CD14-positive monocyte (primary cell): Measurements from ENCODE around the gene ARFGEF2. TPM values are rescaled to one million over a fixed set of nuclear protein-coding genes. Genes with fewer than 3 reads are reported as not detected.
"Not testable (repeated sequence)": the region's sequence is repeated elsewhere in the genome, so short reads cannot be mapped to it uniquely, and the experiment has no call there.

Experiments used
- DNase-seq, 3 donors: peaks; one replicate each; pipeline ENCODE4 v3.0.0-alpha.2; 2011 to 2022
- H2AFZ ChIP-seq: 2 replicates; pipeline ENCODE4 v1.6.0; 2012; ENCODE audit warnings: mild to moderate bottlenecking, low read depth, low read length, inconsistent platforms; ENCODE audit not compliant: insufficient read depth, poor library complexity, severe bottlenecking
- H3K27ac ChIP-seq, 2 donors: 1 replicate in 1 of 2; 2 replicates in 1 of 2; pipeline ENCODE4 v1.5.1; 2012 to 2013; ENCODE audit warnings: low read length in 2 of 2, control low read depth in 1 of 2, inconsistent platforms in 1 of 2, low read depth in 1 of 2, mild to moderate bottlenecking in 1 of 2
- H3K27me3 ChIP-seq, 2 donors: one replicate each; pipeline versions ENCODE4 v1.6.0 to v1.6.1; 2011 to 2013; ENCODE audit warnings: low read length in 2 of 2; ENCODE audit not compliant: control insufficient read depth in 2 of 2, insufficient read depth in 2 of 2
- H3K36me3 ChIP-seq, 2 donors: replicated peaks in 1 of 2; 1 replicate in 1 of 2; 2 replicates in 1 of 2; pipeline versions ENCODE4 v1.5.1 to v1.6.1; 2012 to 2013; ENCODE audit warnings: low read length in 2 of 2, control low read depth in 1 of 2, inconsistent platforms in 1 of 2, mild to moderate bottlenecking in 1 of 2; ENCODE audit not compliant: insufficient read depth in 2 of 2, control insufficient read depth in 1 of 2
- H3K4me1 ChIP-seq, 2 donors: 1 replicate in 1 of 2; 2 replicates in 1 of 2; pipeline versions ENCODE4 v1.5.1 to v1.6.1; 2012 to 2013; ENCODE audit warnings: low read length in 2 of 2, control low read depth in 1 of 2, inconsistent platforms in 1 of 2, mild to moderate bottlenecking in 1 of 2, moderate library complexity in 1 of 2; ENCODE audit not compliant: insufficient read depth in 2 of 2, control insufficient read depth in 1 of 2
- H3K4me2 ChIP-seq: replicated peaks from 2 replicates; pipeline ENCODE3; 2012; ENCODE audit warnings: low read length, moderate library complexity, mild to moderate bottlenecking; ENCODE audit not compliant: poor library complexity, severe bottlenecking; ENCODE audit errors: extremely low read depth
- H3K4me3 ChIP-seq, 3 experiments: fragments of 200-600 bp in 1 of 3; sonication (generic) in 1 of 3; replicated peaks in 1 of 3; 1 replicate in 2 of 3; 2 replicates in 1 of 3; pipeline ENCODE4 v1.5.1; 2011 to 2013; ENCODE audit warnings: low read length in 3 of 3, mild to moderate bottlenecking in 3 of 3, control low read depth in 2 of 3, low read depth in 2 of 3, inconsistent platforms in 1 of 3, moderate library complexity in 1 of 3
- H3K79me2 ChIP-seq: 2 replicates; pipeline ENCODE4 v1.6.0; 2012; ENCODE audit warnings: mild to moderate bottlenecking, control low read depth, inconsistent platforms, low read length, moderate library complexity; ENCODE audit not compliant: insufficient read depth
- H3K9ac ChIP-seq: 2 replicates; pipeline ENCODE4 v1.6.0; 2017; ENCODE audit warnings: low read length, mild to moderate bottlenecking; ENCODE audit not compliant: insufficient read depth, poor library complexity, severe bottlenecking
- H3K9me3 ChIP-seq, 2 donors: replicated peaks in 1 of 2; 1 replicate in 1 of 2; 2 replicates in 1 of 2; pipeline versions ENCODE4 v1.5.1 to v1.6.1; 2012 to 2013; ENCODE audit warnings: low read length in 2 of 2, control low read depth in 1 of 2; ENCODE audit not compliant: control insufficient read depth in 1 of 2, insufficient read depth in 1 of 2
- H4K20me1 ChIP-seq: 2 replicates; pipeline ENCODE4 v1.6.0; 2012; ENCODE audit warnings: mild to moderate bottlenecking, low read length, control low read depth, moderate library complexity; ENCODE audit not compliant: insufficient read depth
- H3K27ac Mint-ChIP-seq, 7 donors: one replicate each; pipeline ENCODE4 v1.8.0; 2020; ENCODE audit warnings: mild to moderate bottlenecking in 7 of 7, mixed read lengths in 7 of 7, moderate library complexity in 6 of 7, inconsistent platforms in 2 of 7
- H3K27me3 Mint-ChIP-seq, 3 donors: one replicate each; pipeline ENCODE4 v1.8.0; 2021 to 2022; ENCODE audit warnings: low read depth in 3 of 3, mild to moderate bottlenecking in 3 of 3, mixed read lengths in 3 of 3, moderate library complexity in 3 of 3, inconsistent platforms in 1 of 3
- H3K36me3 Mint-ChIP-seq, 2 donors: one replicate each; pipeline ENCODE4 v1.8.0; 2020; ENCODE audit warnings: mixed read lengths in 2 of 2, inconsistent platforms in 1 of 2, mild to moderate bottlenecking in 1 of 2
- H3K4me1 Mint-ChIP-seq: one replicate; pipeline ENCODE4 v1.8.0; 2020; ENCODE audit warnings: mild to moderate bottlenecking, mixed read lengths
- H3K4me3 Mint-ChIP-seq, 2 donors: one replicate each; pipeline ENCODE4 v1.8.0; 2020; ENCODE audit warnings: mild to moderate bottlenecking in 2 of 2, mixed read lengths in 2 of 2, moderate library complexity in 1 of 2
- H3K9me3 Mint-ChIP-seq, 7 donors: one replicate each; pipeline ENCODE4 v1.8.0; 2020 to 2022; ENCODE audit warnings: mixed read lengths in 7 of 7, mild to moderate bottlenecking in 6 of 7, moderate library complexity in 6 of 7, inconsistent platforms in 2 of 7
- CTCF ChIP-seq: fragments of 200-600 bp; IDR thresholded peaks from one replicate; pipeline ENCODE4 v1.8.0; 2022; ENCODE audit warnings: antibody characterized with exemption, mild to moderate bottlenecking
- WGBS: methylation state at CpG from one replicate; pipeline ENCODE4 v1.1.5; 2013; ENCODE audit warnings: missing lambda C conversion rate; ENCODE audit not compliant: insufficient coverage; 5-methylcytosine and 5-hydroxymethylcytosine counted together
- intact Hi-C, 2 donors: fragments of 100-400 bp; cut with micrococcal nuclease; formaldehyde crosslinking; loops; one replicate each; pipeline versions ENCODE4 v1.15.0 to v1.15.1; 2023
- polyA plus RNA-seq, 3 donors: library from polyadenylated mRNA; depleted of rRNA in 1 of 3; unstranded in 2 of 3; stranded (reverse) in 1 of 3; fragments of 300-500 nt in 2 of 3; fragments of >200 nt in 1 of 3; fragmentation: Illumina TruSeq in 2 of 3; gene quantifications; 1 replicate in 2 of 3; 2 replicates in 1 of 3; pipeline ENCODE4 v1.2.3, GENCODE V29; 2012 to 2021
- small RNA-seq: library from RNA; depleted of rRNA; stranded (forward); fragments of <200 nt; gene quantifications from one replicate; pipeline ENCODE3, GENCODE V24; 2012; ENCODE audit warnings: low read depth; ENCODE audit not compliant: insufficient read length

ARFGEF2 gene
- polyA plus RNA-seq, 3 donors, result 4.6 to 10.9 (median 5.5) TPM

GRCh38 chr20:49078310-49078709, 156.8 kb downstream of the ARFGEF2 start:
- Histone ChIP-seq H3K4me2 (no peak overlapping the region), H3K4me1 (no peaks in the 10 kb centered on the region), H2AFZ (no peak overlapping the region), H3K27me3 (no peaks in the 10 kb centered on the region), H3K79me2 (no peaks in the 10 kb centered on the region), H3K9me3 (no peaks in the 10 kb centered on the region), H3K36me3 (peaks cover 89 to 99% of the 10 kb centered on the region in 2 donors), H3K27ac (no peak overlapping the region), H4K20me1 (no peaks in the 10 kb centered on the region), H3K9ac (no peak overlapping the region), H3K4me3 (no peak overlapping the region)
- intact Hi-C loops, result no loop called here
- DNase-seq, result no peak
- Mint-ChIP-seq H3K4me1 (no peaks in the 10 kb centered on the region), H3K9me3 (no peaks in the 10 kb centered on the region), H3K4me3 (no peak overlapping the region), H3K27ac (no peak overlapping the region), H3K27me3 (no peaks in the 10 kb centered on the region), H3K36me3 (peaks cover 80 to 98% of the 10 kb centered on the region in 2 donors)
- no CpG with 5 or more reads among the region's 3 CpGs for WGBS
- no peak for TF ChIP-seq CTCF

- not testable (repeated sequence) for H2AFZ ChIP-seq, H3K4me1 Mint-ChIP-seq, H3K4me1 ChIP-seq, H3K27me3 ChIP-seq, H3K27ac Mint-ChIP-seq, H4K20me1 ChIP-seq, H3K4me3 Mint-ChIP-seq, H3K27me3 Mint-ChIP-seq, H3K9me3 Mint-ChIP-seq, DNase-seq, H3K4me3 ChIP-seq, H3K9me3 ChIP-seq, H3K9ac ChIP-seq, H3K4me2 ChIP-seq, H3K27ac ChIP-seq, H3K79me2 ChIP-seq
- peaks cover 85 to 96% of the 10 kb centered on the region in 2 donors for H3K36me3 Mint-ChIP-seq
- intact Hi-C loops, result loop anchor here in 1 of 2 donors (10.0 kb wide), 1 partner anchor 437 kb away; no protein-coding TSS in a partner anchor
- H3K36me3 ChIP-seq, result peaks cover 93 to 100% of the 10 kb centered on the region in 2 donors
- 100% methylated on average over 6 of the region's 12 CpGs for WGBS
Observed at GRCh38 chr20:49082295-49082694, 160.8 kb downstream of the ARFGEF2 start.

Small RNA genes lying within 50 kb of the gene (small RNA-seq; reads per million reads assigned to genes)
- 0.71 reads per million for gene SNAP23P1

Other genes with a start within 250 kb of the ARFGEF2 start
- gene PREX1, start 93.7 kb upstream of the ARFGEF2 start, polyA plus RNA-seq, result 100 to 1,000 TPM in 1 of 3 donors, 10 to 100 TPM in 2; 24.3 to 114 (median 27.5) TPM
- gene CSE1L, start 124.6 kb downstream of the ARFGEF2 start, polyA plus RNA-seq, result 10 to 100 TPM in 2 of 3 donors, 1 to 10 TPM in 1; 8.5 to 22.0 (median 19.4) TPM